Loucy (cell line): Measurements from ENCODE around the gene RSPRY1.

Experiments
- H2AFZ ChIP-seq: fragments of 200-600 bp; sonication (generic); 2 replicates; pipeline ENCODE4 v1.6.0; 2016; ENCODE audit warnings: antibody characterized with exemption, mild to moderate bottlenecking, low read length, moderate library complexity
- H3F3A ChIP-seq: fragments of 200-600 bp; 2 replicates; pipeline ENCODE4 v1.6.0; 2016; ENCODE audit warnings: antibody characterized with exemption, low read depth, mild to moderate bottlenecking
- H3K27me3 ChIP-seq: fragments of 200-600 bp; sonication (generic); 2 replicates; pipeline ENCODE4 v1.6.1; 2014; ENCODE audit warnings: low read length, mild to moderate bottlenecking; ENCODE audit not compliant: insufficient read depth, poor library complexity, severe bottlenecking
- H3K36me3 ChIP-seq: fragments of 200-600 bp; sonication (generic); 2 replicates; pipeline ENCODE4 v1.6.1; 2016; ENCODE audit warnings: low read length; ENCODE audit not compliant: insufficient read depth
- H3K4me1 ChIP-seq: fragments of 200-600 bp; sonication (generic); 2 replicates; pipeline ENCODE4 v1.5.1; 2014; ENCODE audit warnings: low read length, mild to moderate bottlenecking; ENCODE audit not compliant: insufficient read depth, poor library complexity, severe bottlenecking
- H3K4me2 ChIP-seq: fragments of 200-600 bp; sonication (generic); 2 replicates; pipeline ENCODE4 v1.6.0; 2014; ENCODE audit warnings: antibody characterized with exemption, low read length, low read depth, mild to moderate bottlenecking; ENCODE audit not compliant: poor library complexity, severe bottlenecking
- H3K4me3 ChIP-seq: fragments of 200-600 bp; sonication (generic); 2 replicates; pipeline ENCODE4 v1.5.1; 2014; ENCODE audit warnings: low read length, mild to moderate bottlenecking, mixed read lengths; ENCODE audit not compliant: poor library complexity, severe bottlenecking
- H3K79me2 ChIP-seq: fragments of 200-600 bp; sonication (generic); 2 replicates; pipeline ENCODE4 v1.6.1; 2014; ENCODE audit warnings: low read length; ENCODE audit not compliant: insufficient read depth
- H3K9ac ChIP-seq: fragments of 200-600 bp; sonication (generic); 2 replicates; pipeline ENCODE4 v1.6.0; 2014; ENCODE audit warnings: mild to moderate bottlenecking, low read depth, low read length, moderate library complexity; ENCODE audit not compliant: poor library complexity, severe bottlenecking
- H3K9me2 ChIP-seq: fragments of 200-600 bp; sonication (generic); replicated peaks from 2 replicates; pipeline ENCODE4 v1.6.1; 2016; ENCODE audit warnings: low read depth, low read length, mixed read lengths
- H3K9me3 ChIP-seq: fragments of 200-600 bp; sonication (generic); 2 replicates; pipeline ENCODE4 v1.6.1; 2014; ENCODE audit warnings: mild to moderate bottlenecking, antibody characterized with exemption, low read length, low read depth; ENCODE audit not compliant: insufficient read depth
- H4K20me1 ChIP-seq: fragments of 200-600 bp; sonication (generic); 2 replicates; pipeline ENCODE4 v1.6.0; 2014; ENCODE audit warnings: antibody characterized with exemption, low read length, mild to moderate bottlenecking; ENCODE audit not compliant: insufficient read depth, poor library complexity, severe bottlenecking
- CTCF ChIP-seq: fragments of 200-600 bp; sonication (generic); conservative IDR thresholded peaks from 2 replicates; pipeline ENCODE4 v1.5.1; 2014; ENCODE audit warnings: mild to moderate bottlenecking, antibody characterized with exemption, low read length
- EZH2phosphoT487 ChIP-seq: fragments of 200-600 bp; IDR thresholded peaks from 2 replicates; pipeline ENCODE4 v1.6.1; 2018; ENCODE audit warnings: antibody characterized with exemption, mild to moderate bottlenecking, moderate library complexity, borderline replicate concordance

RSPRY1 gene

GRCh38 chr16:57143149-57143921, 42.8 kb upstream of the RSPRY1 start:
- Histone ChIP-seq H3K9ac (peak overlapping the region; percentile 75), H3K27me3 (no peaks in the 10 kb centered on the region), H2AFZ (no peak overlapping the region), H3K9me3 (no peaks in the 10 kb centered on the region), H3K4me1 (peaks cover 80% of the 10 kb centered on the region), H3K9me2 (no peaks in the 10 kb centered on the region), H4K20me1 (no peaks in the 10 kb centered on the region), H3K4me2 (peak overlapping the region; percentile 78), H3K79me2 (peaks cover 23% of the 10 kb centered on the region; the same call in 1 of the 2 replicates), H3K4me3 (peak overlapping the region; percentile 48), H3K36me3 (no peaks in the 10 kb centered on the region), H3F3A (peaks cover 12% of the 10 kb centered on the region)
- TF ChIP-seq EZH2phosphoT487 (no peak), CTCF (no peak)

GRCh38 chr16:57144027-57144426, 42.1 kb upstream of the RSPRY1 start:
- no peaks in the 10 kb centered on the region for H3K9me3 ChIP-seq
- no peaks in the 10 kb centered on the region for H4K20me1 ChIP-seq
- no peaks in the 10 kb centered on the region for H3K27me3 ChIP-seq
- no peaks in the 10 kb centered on the region for H3K9me2 ChIP-seq
- H2AFZ ChIP-seq, result no peak overlapping the region
- peak overlapping the region; percentile 75 for H3K9ac ChIP-seq
- H3K4me1 ChIP-seq, result peaks cover 87% of the 10 kb centered on the region
- peaks cover 12% of the 10 kb centered on the region for H3F3A ChIP-seq
- H3K36me3 ChIP-seq, result peaks cover 3% of the 10 kb centered on the region; the same call in 1 of the 2 replicates
- peak overlapping the region; percentile 78 for H3K4me2 ChIP-seq
- TF ChIP-seq EZH2phosphoT487 (no peak), CTCF (no peak)
- no peak overlapping the region for H3K4me3 ChIP-seq
- H3K79me2 ChIP-seq, result peaks cover 23% of the 10 kb centered on the region; the same call in 1 of the 2 replicates

GRCh38 chr16:57145046-57146021, 40.8 kb upstream of the RSPRY1 start:
- TF ChIP-seq CTCF (no peak), EZH2phosphoT487 (no peak)
- Histone ChIP-seq H3K9me2 (no peaks in the 10 kb centered on the region), H3K4me2 (peak overlapping the region; percentile 79), H2AFZ (no peak overlapping the region), H3K27me3 (no peaks in the 10 kb centered on the region), H3K9ac (peak overlapping the region; percentile 83), H3K4me1 (peaks cover 84% of the 10 kb centered on the region), H3K36me3 (peaks cover 7% of the 10 kb centered on the region; the same call in 1 of the 2 replicates), H4K20me1 (no peaks in the 10 kb centered on the region), H3K4me3 (no peak overlapping the region), H3K9me3 (no peaks in the 10 kb centered on the region), H3K79me2 (peaks cover 23% of the 10 kb centered on the region; the same call in 1 of the 2 replicates), H3F3A (peaks cover 12% of the 10 kb centered on the region)
